GM21619 (cell line): Measurements from ENCODE around the gene DMD.
"Not testable (repeated sequence)": the region's sequence is repeated elsewhere in the genome, so short reads cannot be mapped to it uniquely, and the experiment has no call there.

ENCODE experiments used
- ATAC-seq: cut with Tn5 transposase; IDR thresholded peaks from one replicate; pipeline ENCODE4 v1.9.1; 2021; ENCODE audit not compliant: unreplicated experiment

The DMD gene

DNA sequence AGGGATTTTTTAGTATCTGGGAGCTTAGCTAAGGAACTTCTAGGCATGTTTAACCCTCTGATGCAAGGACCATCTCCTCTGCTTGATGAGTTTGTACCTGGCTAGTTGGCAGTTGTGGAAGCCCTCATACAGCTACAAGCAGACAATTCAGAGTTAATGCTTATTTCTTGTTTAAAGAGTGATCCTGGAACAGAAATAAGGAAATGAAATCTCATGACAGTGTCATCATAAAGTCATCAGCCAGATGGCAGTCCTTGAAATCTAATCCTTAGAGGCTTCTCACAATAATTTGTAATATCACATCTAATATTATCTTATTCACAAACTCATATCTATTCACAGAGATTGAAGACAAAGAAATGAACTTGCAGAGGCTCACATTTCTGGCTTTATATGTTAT, 1557.9 kb downstream of the DMD start:
- ATAC-seq, result no peak

- no peak for ATAC-seq
Observed at GRCh38 chrX:31652650-31653049, 1558.7 kb downstream of the DMD start.

GRCh38 chrX:31649201-31649600, 1562.1 kb downstream of the DMD start:
- ATAC-seq, result no peak

DNA sequence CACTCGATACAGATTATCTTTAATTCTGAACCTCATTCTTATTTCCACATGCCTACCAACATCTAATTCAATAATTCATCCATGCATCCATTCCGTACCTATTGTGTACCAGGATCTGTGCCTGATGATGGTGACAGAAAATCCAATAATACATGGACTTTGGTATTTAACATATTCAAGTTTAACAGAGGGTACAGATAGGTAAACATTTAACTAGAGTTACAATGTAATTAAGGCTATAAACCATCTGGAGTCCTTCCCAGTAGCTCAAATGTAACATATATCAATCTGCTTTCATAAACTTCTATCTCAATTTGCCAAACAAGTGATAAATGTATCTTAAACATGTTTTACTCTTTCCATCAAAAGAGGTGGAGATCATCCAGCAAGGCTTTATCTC, 1578.0 kb downstream of the DMD start:
- ATAC-seq, result no peak

DNA sequence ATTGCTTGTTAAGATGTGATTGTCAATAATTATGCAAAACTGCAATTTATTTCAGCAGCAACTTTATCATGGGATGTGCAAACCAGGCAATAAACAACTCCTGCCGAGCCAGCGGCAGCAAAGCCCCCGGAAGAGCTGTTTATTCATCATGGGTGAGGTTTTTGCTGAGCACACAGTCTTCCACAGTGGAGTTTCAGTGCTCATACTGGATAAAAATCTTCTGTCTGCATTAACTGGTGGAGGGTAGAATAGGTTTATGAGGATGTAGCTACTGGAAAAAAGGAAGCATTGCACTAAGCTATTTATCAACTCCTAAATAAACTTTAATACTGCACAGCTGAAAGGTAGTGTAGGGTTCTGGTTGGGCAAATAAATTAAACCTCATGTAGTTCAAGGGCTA, 1582.2 kb downstream of the DMD start:
- no peak for ATAC-seq

DNA sequence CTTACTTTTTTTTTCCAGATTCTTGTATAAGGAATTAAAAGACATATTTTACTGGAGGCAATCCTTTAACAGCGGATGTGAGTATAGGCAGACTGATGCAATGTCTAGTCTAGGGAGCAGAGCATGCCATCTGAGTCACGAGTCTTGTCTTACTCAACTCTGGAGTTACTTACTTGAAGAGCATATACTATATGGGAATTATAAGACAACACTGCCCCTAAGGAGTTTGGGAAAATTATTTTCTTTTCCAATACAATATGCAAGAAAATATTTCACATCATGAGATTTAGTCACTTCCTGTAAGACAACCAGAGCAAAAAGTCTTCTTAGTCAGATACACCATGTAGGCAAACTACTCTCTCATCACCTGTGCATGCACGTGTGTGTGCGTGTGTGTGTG, 1602.2 kb downstream of the DMD start:
- ATAC-seq, result no peak

GRCh38 chrX:31608638-31609037, 1602.7 kb downstream of the DMD start:
- no peak for ATAC-seq

GRCh38 chrX:31606771-31607170, 1604.6 kb downstream of the DMD start:
- ATAC-seq, result no peak

- ATAC-seq, result peak; percentile 85
Observed at GRCh38 chrX:31604629-31605221, 1606.6 kb downstream of the DMD start.

- no peak for ATAC-seq
Observed at GRCh38 chrX:31603411-31604120, 1607.8 kb downstream of the DMD start.

- ATAC-seq, result no peak
Observed at GRCh38 chrX:31600823-31601222, 1610.5 kb downstream of the DMD start.

GRCh38 chrX:31593353-31593752, 1618.0 kb downstream of the DMD start:
- no peak for ATAC-seq

GRCh38 chrX:31591355-31591754, 1620.0 kb downstream of the DMD start:
- no peak for ATAC-seq

- no peak for ATAC-seq
Observed at GRCh38 chrX:31590581-31591114, 1620.7 kb downstream of the DMD start.

- no peak for ATAC-seq
Observed at GRCh38 chrX:31589503-31589902, 1621.8 kb downstream of the DMD start.

DNA sequence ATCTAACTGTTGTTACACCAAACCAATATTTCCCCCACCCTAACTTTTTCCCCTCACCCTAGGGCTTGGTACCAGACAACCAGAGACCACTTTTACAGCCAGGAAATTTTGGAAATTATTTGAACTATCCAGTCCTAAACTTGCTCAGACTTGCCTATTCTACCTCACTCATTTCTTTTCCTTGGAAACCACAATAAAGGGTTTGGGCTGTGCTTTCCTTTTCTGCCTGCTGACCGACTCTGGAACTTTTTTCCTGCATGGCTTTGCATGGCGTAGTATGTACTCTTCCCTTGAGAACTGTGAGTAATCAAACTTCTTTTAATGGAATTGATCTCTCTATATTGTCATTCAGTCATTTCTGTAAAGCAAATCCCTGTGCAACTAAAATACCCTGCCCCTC, 1623.0 kb downstream of the DMD start:
- no peak for ATAC-seq

GRCh38 chrX:31583892-31584291, 1627.5 kb downstream of the DMD start:
- not testable (repeated sequence) for ATAC-seq

- no peak for ATAC-seq
Observed at GRCh38 chrX:31580726-31581125, 1630.6 kb downstream of the DMD start.

DNA sequence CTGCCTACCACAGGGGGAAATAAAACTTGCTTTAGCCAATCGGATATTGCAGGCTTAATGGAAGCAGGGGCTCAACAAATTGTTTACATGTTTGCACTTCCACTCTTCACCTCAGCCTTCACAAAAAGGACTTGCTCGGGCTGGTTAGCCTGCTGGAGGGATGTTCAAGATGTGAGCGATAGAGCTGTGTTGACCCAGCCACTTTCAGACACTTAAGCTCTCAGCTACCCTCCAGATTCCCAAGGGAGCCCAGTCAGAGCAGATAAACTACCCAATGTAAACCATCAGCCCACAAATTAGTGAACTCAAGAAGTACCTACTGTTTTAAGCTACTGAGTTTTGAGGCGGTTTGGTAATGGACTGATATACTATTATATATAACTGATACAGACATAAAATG, 1631.1 kb downstream of the DMD start:
- no peak for ATAC-seq

GRCh38 chrX:31572360-31572759, 1639.0 kb downstream of the DMD start:
- no peak for ATAC-seq

DNA sequence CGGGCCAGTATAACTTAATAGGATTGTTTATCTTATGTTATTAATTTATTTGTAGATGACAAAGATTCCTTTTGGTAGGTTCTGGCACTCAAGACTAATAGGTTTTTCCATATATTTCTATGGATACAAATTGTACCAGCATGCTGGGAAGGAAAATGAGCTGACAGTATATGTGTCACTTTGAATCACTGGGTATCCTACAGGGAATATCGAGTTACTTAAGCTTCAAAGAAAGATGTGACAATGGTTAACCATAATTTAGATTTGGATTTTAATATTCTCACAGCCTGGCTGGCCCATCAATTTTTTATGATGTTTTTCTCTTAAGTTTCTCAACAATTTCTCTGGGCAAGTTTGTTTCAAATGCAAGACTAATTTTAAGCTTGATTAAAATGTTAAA, 1640.7 kb downstream of the DMD start:
- no peak for ATAC-seq

GRCh38 chrX:31563792-31564191, 1647.6 kb downstream of the DMD start:
- no peak for ATAC-seq

DNA sequence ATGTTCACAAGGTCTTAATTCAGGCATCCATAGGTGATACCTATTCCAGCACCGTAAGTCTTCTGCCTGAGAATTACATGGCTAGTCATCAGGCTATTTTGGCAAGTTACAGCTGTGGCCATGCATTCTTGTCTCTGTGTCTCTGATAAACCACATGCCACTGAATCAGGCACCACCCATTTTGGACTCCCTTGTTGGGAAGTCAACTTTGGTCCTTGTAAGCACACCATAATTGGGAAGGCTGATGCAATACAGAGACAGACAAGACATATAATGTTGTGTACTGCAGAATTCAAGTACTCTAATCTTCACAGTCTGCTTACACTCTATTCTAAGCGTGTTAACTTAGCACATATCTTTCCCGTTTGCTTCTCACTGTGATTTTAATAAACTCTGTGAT, 1655.8 kb downstream of the DMD start:
- no peak for ATAC-seq
